ENCODE data around the gene KIFC1.
A peak's percentile ranks its signal among the peaks of the same experiment; 100 is the strongest.
"Not testable (repeated sequence)": the region's sequence is repeated elsewhere in the genome, so short reads cannot be mapped to it uniquely, and the experiment has no call there.

KIFC1 gene

GRCh38 chr6:33372526-33373123 is 19.0 kb upstream of the KIFC1 start:
- Histone ChIP-seq H3K4me3 (ENCODE audit: low read depth in 1 of 2, low read length in 1 of 2) (no peak overlapping the region), H3K36me3 (no peaks in the 10 kb centered on the region), H3K4me1 (ENCODE audit: control insufficient read depth in 1 of 2, insufficient read depth in 1 of 2, low read depth in 1 of 2, low read length in 1 of 2) (peaks cover 29 to 32% of the 10 kb centered on the region in 2 experiments), H3K27ac (peak overlapping the region; percentile 35), H3K27me3 (no peaks in the 10 kb centered on the region), H3K9me3 (no peaks in the 10 kb centered on the region)
- TF ChIP-seq CTCF (IDR thresholded peaks at IDR 0.05), result no peak

- peak overlapping the region; percentile 53 for H3K27ac ChIP-seq
- H3K4me1 ChIP-seq (ENCODE audit: control insufficient read depth in 1 of 2, insufficient read depth in 1 of 2, low read depth in 1 of 2, low read length in 1 of 2), result peaks cover 29 to 32% of the 10 kb centered on the region in 2 experiments
- no peak for TF ChIP-seq CTCF (IDR thresholded peaks at IDR 0.05)
- no peaks in the 10 kb centered on the region for H3K36me3 ChIP-seq
- no peak overlapping the region for H3K4me3 ChIP-seq (ENCODE audit: low read depth in 1 of 2, low read length in 1 of 2)
- H3K9me3 ChIP-seq, result no peaks in the 10 kb centered on the region
- H3K27me3 ChIP-seq, result no peaks in the 10 kb centered on the region
Measured at GRCh38 chr6:33373960-33374910, 17.4 kb upstream of the KIFC1 start.

GRCh38 chr6:33375143-33375671 is 16.4 kb upstream of the KIFC1 start:
- no peak for TF ChIP-seq CTCF (IDR thresholded peaks at IDR 0.05)
- Histone ChIP-seq H3K27ac (peak overlapping the region; percentile 53), H3K36me3 (no peaks in the 10 kb centered on the region), H3K4me1 (ENCODE audit: control insufficient read depth in 1 of 2, insufficient read depth in 1 of 2, low read depth in 1 of 2, low read length in 1 of 2) (peaks cover 29 to 32% of the 10 kb centered on the region in 2 experiments), H3K27me3 (no peaks in the 10 kb centered on the region), H3K4me3 (ENCODE audit: low read depth in 1 of 2, low read length in 1 of 2) (peak overlapping the region; percentile 17 to 31), H3K9me3 (no peaks in the 10 kb centered on the region)

- no peaks in the 10 kb centered on the region for H3K36me3 ChIP-seq
- peaks cover 29 to 32% of the 10 kb centered on the region in 2 experiments for H3K4me1 ChIP-seq (ENCODE audit: control insufficient read depth in 1 of 2, insufficient read depth in 1 of 2, low read depth in 1 of 2, low read length in 1 of 2)
- H3K27ac ChIP-seq, result no peak overlapping the region
Measured at GRCh38 chr6:33377171-33377570, 14.5 kb upstream of the KIFC1 start.

GRCh38 chr6:33379184-33379583 is 12.4 kb upstream of the KIFC1 start:
- peaks cover 17 to 18% of the 10 kb centered on the region in 2 experiments for H3K4me1 ChIP-seq (ENCODE audit: control insufficient read depth in 1 of 2, insufficient read depth in 1 of 2, low read depth in 1 of 2, low read length in 1 of 2)
- not testable (repeated sequence) for H3K4me3 ChIP-seq (ENCODE audit: low read depth in 1 of 2, low read length in 1 of 2); H3K27me3 ChIP-seq

More at GRCh38 chr6:33377171-33377570, 14.5 kb upstream of the KIFC1 start:
- H3K27me3 ChIP-seq, result no peaks in the 10 kb centered on the region
- H3K4me3 ChIP-seq (ENCODE audit: low read depth in 1 of 2, low read length in 1 of 2), result no peak overlapping the region
- no peaks in the 10 kb centered on the region for H3K9me3 ChIP-seq
- no peak for TF ChIP-seq CTCF (IDR thresholded peaks at IDR 0.05)

More at GRCh38 chr6:33379184-33379583, 12.4 kb upstream of the KIFC1 start:
- not testable (repeated sequence) for H3K36me3 ChIP-seq, H3K9me3 ChIP-seq, H3K27ac ChIP-seq
